PFSK-1 (cell line): ENCODE results near the gene TLNRD1.

Experiments used
- FOXP2 ChIP-seq: optimal IDR thresholded peaks from 2 replicates; pipeline ENCODE3; 2011; ENCODE audit warnings: borderline replicate concordance, control low read depth, inconsistent platforms; ENCODE audit not compliant: insufficient read depth; ENCODE audit errors: extremely low read length, extremely low read depth
- POLR2AphosphoS5 ChIP-seq: IDR thresholded peaks from 2 replicates; pipeline ENCODE4 v1.6.1; 2012; ENCODE audit warnings: low read depth, mild to moderate bottlenecking, control low read depth, low read length, moderate library complexity
- SIN3A ChIP-seq: IDR thresholded peaks from 2 replicates; pipeline ENCODE4 v1.6.1; 2012; ENCODE audit warnings: mild to moderate bottlenecking, low read length, moderate library complexity, borderline replicate concordance; ENCODE audit not compliant: insufficient read depth
- TAF1 ChIP-seq: IDR thresholded peaks from 2 replicates; pipeline ENCODE4 v1.6.1; 2012; ENCODE audit warnings: low read length, control low read depth, borderline replicate concordance; ENCODE audit not compliant: insufficient read depth
- TF ChIP-seq, protein P1 (sequence below), 2 experiments: IDR thresholded peaks; 2 replicates each; pipeline versions ENCODE4 v1.6.1 to v1.8.0; 2011 to 2012; ENCODE audit warnings: low read depth in 2 of 2, low read length in 2 of 2, control low read depth in 1 of 2, inconsistent platforms in 1 of 2, mild to moderate bottlenecking in 1 of 2, moderate library complexity in 1 of 2; ENCODE audit not compliant: insufficient read depth in 1 of 2

DNA sequence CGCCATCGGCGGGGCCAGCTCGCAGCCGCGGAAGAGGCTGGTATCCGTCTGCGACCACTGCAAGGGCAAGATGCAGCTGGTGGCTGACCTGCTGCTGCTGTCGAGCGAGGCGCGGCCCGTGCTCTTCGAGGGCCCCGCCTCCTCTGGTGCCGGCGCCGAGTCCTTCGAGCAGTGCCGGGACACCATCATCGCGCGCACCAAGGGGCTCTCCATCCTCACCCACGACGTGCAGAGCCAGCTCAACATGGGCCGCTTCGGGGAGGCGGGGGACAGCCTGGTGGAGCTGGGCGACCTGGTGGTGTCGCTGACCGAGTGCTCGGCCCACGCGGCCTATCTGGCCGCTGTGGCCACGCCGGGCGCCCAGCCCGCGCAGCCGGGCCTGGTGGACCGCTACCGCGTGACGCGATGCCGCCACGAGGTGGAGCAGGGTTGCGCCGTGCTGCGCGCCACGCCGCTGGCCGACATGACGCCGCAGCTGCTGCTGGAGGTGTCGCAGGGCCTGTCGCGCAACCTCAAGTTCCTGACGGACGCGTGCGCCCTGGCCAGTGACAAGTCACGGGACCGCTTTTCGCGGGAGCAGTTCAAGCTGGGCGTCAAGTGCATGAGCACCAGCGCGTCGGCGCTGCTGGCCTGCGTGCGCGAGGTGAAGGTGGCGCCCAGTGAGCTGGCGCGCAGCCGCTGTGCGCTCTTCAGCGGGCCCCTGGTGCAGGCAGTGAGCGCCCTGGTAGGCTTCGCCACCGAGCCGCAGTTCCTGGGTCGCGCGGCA, 1.8 kb downstream of the TLNRD1 start:
- TF ChIP-seq, protein P1, sequence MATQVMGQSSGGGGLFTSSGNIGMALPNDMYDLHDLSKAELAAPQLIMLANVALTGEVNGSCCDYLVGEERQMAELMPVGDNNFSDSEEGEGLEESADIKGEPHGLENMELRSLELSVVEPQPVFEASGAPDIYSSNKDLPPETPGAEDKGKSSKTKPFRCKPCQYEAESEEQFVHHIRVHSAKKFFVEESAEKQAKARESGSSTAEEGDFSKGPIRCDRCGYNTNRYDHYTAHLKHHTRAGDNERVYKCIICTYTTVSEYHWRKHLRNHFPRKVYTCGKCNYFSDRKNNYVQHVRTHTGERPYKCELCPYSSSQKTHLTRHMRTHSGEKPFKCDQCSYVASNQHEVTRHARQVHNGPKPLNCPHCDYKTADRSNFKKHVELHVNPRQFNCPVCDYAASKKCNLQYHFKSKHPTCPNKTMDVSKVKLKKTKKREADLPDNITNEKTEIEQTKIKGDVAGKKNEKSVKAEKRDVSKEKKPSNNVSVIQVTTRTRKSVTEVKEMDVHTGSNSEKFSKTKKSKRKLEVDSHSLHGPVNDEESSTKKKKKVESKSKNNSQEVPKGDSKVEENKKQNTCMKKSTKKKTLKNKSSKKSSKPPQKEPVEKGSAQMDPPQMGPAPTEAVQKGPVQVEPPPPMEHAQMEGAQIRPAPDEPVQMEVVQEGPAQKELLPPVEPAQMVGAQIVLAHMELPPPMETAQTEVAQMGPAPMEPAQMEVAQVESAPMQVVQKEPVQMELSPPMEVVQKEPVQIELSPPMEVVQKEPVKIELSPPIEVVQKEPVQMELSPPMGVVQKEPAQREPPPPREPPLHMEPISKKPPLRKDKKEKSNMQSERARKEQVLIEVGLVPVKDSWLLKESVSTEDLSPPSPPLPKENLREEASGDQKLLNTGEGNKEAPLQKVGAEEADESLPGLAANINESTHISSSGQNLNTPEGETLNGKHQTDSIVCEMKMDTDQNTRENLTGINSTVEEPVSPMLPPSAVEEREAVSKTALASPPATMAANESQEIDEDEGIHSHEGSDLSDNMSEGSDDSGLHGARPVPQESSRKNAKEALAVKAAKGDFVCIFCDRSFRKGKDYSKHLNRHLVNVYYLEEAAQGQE (IDR thresholded peaks at IDR 0.05; ENCODE audit: insufficient read depth in 1 of 2, low read depth in 2 of 2, low read length in 2 of 2), result no peak
- TF ChIP-seq POLR2AphosphoS5, result no peak
- no peak for TF ChIP-seq FOXP2
- TF ChIP-seq TAF1, result no peak
- no peak for TF ChIP-seq SIN3A
